NCI-H2107 (cell line): ENCODE measurements around the gene P2RY8.
"Not testable (repeated sequence)": the region's sequence is repeated elsewhere in the genome, so short reads cannot be mapped to it uniquely, and the experiment has no call there.

Experiments used
- DNase-seq: peaks from one replicate; lab custom pipeline; 2025; lab: John Stamatoyannopoulos, UW

P2RY8 gene

DNA sequence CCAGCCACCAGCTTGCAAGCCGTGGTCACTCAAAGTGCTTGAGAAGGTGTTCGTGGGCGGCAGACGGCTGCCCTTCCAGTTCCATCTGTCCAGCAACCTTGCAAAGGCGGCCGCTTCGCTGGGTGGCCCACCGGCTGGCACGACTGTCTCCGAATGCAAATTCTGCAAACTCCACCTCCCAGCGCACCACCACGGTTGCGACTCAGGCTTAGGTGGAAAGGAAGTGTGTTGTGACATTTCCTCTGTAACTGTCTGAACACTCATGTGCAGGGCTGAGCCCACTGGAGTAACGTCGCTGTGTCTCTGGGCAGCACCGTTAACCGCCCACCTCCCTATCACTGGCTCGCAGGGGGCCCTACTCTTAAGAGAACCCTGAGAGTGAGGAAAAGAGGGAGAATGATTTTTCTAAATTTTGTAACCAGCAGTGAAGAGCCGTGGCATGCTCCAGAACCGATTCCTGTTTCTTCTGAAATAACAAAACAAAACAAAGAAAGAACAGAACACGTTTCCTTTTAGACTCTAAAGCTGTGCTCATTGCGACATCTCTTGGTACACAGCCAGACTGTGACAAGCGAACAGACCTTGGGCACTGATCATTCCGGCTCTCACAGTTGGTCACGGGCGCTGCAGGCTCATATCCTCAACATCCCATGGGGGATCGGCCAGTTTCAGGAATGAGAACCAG is at the start of gene P2RY8:
Gene P2RY8, minus strand, starts transcription at position 155 of the 685 bp plus-strand sequence. CDS start 70,627 bp downstream, outside the sequence.
- DNase-seq = peak; percentile 63

- no peak for DNase-seq
These were observed 47.4 kb upstream of the P2RY8 start for GRCh38 chrX:1584237-1585011.

DNA sequence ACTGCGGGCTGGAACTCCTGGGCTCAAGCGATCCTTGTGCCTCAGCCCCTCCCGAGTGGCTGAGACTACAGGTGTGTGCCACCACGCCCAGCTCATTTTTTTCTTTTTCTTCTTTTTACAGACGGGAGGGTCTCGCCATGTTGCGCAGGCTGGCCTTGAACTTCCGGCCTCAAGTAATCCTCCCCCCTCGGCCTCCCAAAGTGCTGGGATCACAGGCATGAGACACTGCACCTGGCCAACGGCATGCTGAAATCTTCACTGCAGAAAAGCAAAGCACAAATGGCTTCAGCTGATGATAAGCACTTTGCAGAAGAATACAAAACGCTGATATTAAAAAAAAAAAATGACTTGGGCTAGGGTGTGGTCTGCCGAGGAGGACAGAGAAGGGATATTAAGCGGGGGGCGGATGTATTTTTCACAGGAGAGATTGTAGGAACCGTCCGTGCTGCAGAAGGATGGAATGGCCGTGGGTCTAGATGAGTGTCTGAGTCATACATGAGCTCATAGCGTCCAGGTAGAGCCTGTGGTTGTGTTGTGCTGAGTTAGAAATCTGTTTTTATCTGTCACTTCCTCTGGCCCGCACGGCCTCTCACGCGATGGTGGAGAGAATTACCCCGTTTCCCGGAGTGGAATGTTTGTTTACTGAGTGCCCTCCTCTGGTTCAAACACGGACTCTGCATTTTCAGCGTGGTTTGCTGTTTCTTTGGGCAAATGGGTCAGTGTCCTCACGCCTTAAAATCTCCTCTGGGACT is 45.9 kb upstream of the P2RY8 start:
- no peak for DNase-seq

DNA sequence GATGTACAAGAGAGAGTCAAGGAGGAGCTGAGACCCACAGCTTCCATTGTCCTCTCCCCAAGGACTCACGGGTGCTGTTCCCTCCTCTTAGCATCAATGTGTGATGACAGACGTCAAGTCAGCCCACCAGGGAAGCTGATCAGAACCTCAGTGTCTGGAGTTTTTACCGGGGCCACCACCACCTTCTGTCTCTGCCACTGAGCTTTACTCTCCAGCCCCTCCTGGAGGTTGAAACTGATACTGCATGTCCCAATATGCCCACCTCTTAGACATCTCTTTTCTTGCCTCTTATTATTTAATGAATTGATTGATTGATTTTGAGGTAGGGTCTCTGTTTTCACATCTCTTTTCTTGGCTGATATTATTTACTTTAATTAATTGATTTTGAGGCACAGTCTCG is 44.1 kb upstream of the P2RY8 start:
- peak; percentile 47 for DNase-seq

DNA sequence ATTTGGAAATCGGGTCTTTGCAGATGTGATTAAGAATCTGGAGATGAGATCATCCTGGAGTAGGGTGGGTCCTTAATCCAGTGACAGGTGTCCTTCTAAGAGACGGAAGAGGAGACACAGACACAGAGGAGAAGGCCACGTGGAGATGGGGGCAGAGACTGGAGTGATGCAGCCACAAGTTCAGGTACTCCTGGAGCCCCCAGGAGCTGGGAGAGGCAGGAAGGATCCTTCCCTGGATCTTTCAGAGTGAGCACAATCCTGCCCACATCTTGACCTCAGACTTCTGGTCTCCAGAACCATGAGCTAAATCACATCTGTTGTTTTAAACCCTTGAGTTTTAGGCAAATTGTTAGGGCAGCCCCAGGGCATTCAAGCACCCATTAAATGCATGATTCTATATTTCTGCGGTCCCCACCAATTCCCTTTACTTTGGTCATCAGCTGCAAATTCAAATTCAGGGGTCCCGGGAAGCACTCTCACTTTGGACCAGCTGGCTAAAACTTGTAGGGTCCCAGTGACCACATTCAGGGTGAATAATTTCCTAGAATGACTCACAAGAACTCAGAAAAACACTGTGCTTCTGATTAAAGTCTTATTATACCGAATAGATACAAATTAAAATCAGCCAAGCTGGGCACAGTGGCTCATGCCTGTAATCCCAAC is 41.7 kb upstream of the P2RY8 start:
- no peak for DNase-seq

DNA sequence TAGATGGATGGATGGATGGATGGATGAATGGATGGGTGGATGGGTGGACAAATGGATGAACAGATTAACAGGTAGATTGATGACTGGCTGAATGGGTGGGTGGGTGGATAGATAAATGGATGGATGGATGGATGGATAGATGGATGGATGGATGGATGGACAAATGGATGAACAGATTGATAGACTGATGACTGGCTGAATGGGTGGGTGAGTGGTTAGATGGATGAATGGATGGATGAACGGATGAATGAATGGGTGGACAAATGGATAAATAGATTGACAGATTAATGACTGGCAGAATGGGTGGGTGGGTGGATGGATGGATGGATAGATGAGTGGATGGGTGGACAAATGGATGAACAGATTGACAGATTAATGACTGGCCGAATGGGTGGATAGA is 40.9 kb upstream of the P2RY8 start:
- DNase-seq = no peak

DNA sequence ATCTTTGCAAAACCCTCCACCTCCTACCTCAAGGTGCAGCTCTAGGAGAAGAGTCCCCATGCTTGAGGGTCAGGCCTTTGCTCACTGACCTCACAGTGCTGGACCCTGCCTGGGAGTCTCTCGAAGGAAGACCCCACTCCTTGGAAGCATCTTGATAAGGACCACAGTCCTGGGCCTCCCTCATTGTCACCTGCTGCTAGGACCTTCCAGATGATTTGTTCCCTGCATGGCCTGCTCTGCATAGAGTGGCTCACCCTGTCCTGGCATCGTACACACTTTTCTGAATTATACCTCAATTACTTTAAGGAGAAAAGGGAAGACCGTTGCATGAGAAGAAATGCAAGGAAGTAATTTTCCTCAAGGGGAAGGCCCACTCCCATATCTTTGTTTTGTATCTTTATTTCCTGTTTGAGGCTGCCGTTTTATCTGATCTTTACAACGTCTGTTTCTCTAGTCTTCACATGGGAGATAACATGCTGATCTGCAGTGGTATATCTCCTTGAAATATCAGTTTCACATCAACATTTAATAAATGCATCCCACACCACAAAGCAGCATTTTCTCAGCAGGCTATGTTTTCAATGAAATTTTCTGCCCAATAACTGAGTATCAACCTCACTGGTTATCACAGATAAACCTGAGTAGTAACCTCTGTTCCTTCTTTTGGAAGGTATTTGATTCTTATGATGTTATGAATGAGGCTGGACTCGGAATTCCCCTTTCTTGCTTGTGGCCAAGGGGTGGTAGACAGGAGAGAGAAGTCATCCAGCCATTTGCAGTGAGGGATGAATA is 39.4 kb upstream of the P2RY8 start:
- DNase-seq = no peak

GRCh38 chrX:1574181-1574580 is 37.2 kb upstream of the P2RY8 start:
- not testable (repeated sequence) for DNase-seq

- no peak for DNase-seq
These were observed 28.0 kb upstream of the P2RY8 start for GRCh38 chrX:1564750-1565683.

GRCh38 chrX:1564077-1564476 is 27.1 kb upstream of the P2RY8 start:
- DNase-seq = not testable (repeated sequence)

GRCh38 chrX:1561164-1561563 is 24.2 kb upstream of the P2RY8 start:
- no peak for DNase-seq

- DNase-seq = no peak
These were observed 21.9 kb upstream of the P2RY8 start for GRCh38 chrX:1558761-1559468.

- DNase-seq = not testable (repeated sequence)
These were observed 20.5 kb upstream of the P2RY8 start for GRCh38 chrX:1557442-1557841.

GRCh38 chrX:1555370-1555769 is 18.4 kb upstream of the P2RY8 start:
- no peak for DNase-seq

- DNase-seq = no peak
These were observed 17.7 kb upstream of the P2RY8 start for GRCh38 chrX:1554469-1555210.

GRCh38 chrX:1551959-1552546 is 15.1 kb upstream of the P2RY8 start:
- no peak for DNase-seq

DNA sequence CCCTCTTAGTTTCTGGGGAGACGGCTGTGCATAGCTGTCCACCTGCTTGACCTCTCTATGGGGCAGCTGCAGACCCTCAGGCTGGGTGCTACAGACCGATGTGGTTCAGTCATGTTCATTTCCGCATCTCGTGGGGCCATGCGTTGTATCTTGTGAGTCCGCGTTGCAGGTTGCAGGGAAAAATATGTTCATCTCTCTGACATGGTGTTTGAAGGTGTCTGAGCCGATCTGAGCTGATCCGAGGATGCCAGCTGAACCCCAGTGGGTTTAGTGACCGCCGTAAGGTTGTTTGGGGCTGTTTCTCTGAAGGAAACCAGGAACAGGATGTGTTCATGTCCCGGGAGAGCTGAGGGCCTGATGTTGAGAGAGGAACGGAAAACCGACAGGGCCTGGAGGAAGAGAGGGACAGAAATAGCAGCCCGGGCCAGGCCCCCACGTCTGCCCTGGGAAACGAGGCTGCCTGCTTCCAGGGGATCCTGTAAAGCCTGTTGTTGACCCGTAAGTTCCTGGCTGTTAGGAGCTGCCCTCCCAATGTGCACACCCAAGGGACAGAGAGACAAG is 9.8 kb upstream of the P2RY8 start:
- no peak for DNase-seq

- no peak for DNase-seq
These were observed 8.9 kb upstream of the P2RY8 start for GRCh38 chrX:1545776-1546408.
